Neutrophil (primary cell): ENCODE measurements around the gene GPR15LG.

Source experiments
- H3K27ac ChIP-seq: fragments of 200-600 bp; sonication (generic); 2 replicates; pipeline ENCODE4 v1.5.1; 2016; ENCODE audit warnings: mild to moderate bottlenecking, moderate library complexity
- H3K27me3 ChIP-seq: fragments of 200-600 bp; sonication (generic); 2 replicates; pipeline ENCODE4 v1.6.0; 2016; ENCODE audit warnings: mild to moderate bottlenecking
- H3K36me3 ChIP-seq: fragments of 200-600 bp; sonication (generic); 2 replicates; pipeline ENCODE4 v1.5.1; 2017
- H3K4me1 ChIP-seq, 2 experiments: fragments of 200-600 bp in 1 of 2; sonication (generic) in 1 of 2; 1 replicate in 1 of 2; 2 replicates in 1 of 2; pipeline versions ENCODE4 v1.5.1 to v1.6.1; 2013 to 2016; ENCODE audit warnings: low read depth in 1 of 2, low read length in 1 of 2, mild to moderate bottlenecking in 1 of 2, moderate library complexity in 1 of 2; ENCODE audit not compliant: control insufficient read depth in 1 of 2, insufficient read depth in 1 of 2
- H3K4me3 ChIP-seq, 2 experiments: fragments of 200-600 bp in 1 of 2; sonication (generic) in 1 of 2; 1 replicate in 1 of 2; 2 replicates in 1 of 2; pipeline ENCODE4 v1.5.1; 2013 to 2016; ENCODE audit warnings: low read depth in 1 of 2, low read length in 1 of 2, mild to moderate bottlenecking in 1 of 2, moderate library complexity in 1 of 2
- H3K9me3 ChIP-seq: fragments of 200-600 bp; sonication (generic); 2 replicates; pipeline ENCODE4 v1.5.1; 2016
- TF ChIP-seq, protein P1 (sequence below): fragments of 200-600 bp; sonication (generic); IDR thresholded peaks from 2 replicates; pipeline ENCODE4 v1.5.1; 2016; ENCODE audit warnings: antibody characterized with exemption

The GPR15LG gene

GRCh38 chr10:84233940-84234339 lies 60.3 kb downstream of the GPR15LG start:
- no peaks in the 10 kb centered on the region for H3K36me3 ChIP-seq
- TF ChIP-seq, protein P1, sequence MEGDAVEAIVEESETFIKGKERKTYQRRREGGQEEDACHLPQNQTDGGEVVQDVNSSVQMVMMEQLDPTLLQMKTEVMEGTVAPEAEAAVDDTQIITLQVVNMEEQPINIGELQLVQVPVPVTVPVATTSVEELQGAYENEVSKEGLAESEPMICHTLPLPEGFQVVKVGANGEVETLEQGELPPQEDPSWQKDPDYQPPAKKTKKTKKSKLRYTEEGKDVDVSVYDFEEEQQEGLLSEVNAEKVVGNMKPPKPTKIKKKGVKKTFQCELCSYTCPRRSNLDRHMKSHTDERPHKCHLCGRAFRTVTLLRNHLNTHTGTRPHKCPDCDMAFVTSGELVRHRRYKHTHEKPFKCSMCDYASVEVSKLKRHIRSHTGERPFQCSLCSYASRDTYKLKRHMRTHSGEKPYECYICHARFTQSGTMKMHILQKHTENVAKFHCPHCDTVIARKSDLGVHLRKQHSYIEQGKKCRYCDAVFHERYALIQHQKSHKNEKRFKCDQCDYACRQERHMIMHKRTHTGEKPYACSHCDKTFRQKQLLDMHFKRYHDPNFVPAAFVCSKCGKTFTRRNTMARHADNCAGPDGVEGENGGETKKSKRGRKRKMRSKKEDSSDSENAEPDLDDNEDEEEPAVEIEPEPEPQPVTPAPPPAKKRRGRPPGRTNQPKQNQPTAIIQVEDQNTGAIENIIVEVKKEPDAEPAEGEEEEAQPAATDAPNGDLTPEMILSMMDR, result no peak
- H3K9me3 ChIP-seq, result no peaks in the 10 kb centered on the region
- no peak overlapping the region for H3K4me3 ChIP-seq
- H3K4me1 ChIP-seq, result no peaks in the 10 kb centered on the region
- peaks cover 22% of the 10 kb centered on the region for H3K27me3 ChIP-seq
- H3K27ac ChIP-seq, result no peak overlapping the region

DNA sequence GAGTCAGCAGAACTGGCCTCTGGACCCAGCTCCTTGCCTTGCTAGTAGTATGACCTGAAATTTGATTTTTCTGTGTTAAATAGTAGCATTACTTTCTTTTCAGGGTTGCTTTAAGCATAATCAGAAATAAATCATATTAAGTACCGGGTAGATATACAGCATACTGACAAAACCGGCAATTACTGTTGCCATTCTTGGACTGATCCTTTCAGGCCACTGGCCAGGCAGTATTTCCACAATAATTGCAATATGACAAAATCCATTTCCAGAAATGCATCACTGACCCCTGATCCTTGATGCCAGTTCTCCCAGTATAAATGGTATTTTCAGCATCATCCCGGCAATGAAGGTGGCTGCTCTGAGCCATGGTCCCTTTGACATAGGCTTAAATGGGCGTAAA lies 60.9 kb downstream of the GPR15LG start:
- no peaks in the 10 kb centered on the region for H3K4me1 ChIP-seq
- no peaks in the 10 kb centered on the region for H3K9me3 ChIP-seq
- H3K27ac ChIP-seq, result no peak overlapping the region
- H3K27me3 ChIP-seq, result peaks cover 26% of the 10 kb centered on the region
- TF ChIP-seq, protein P1, result no peak
- H3K4me3 ChIP-seq, result no peak overlapping the region
- no peaks in the 10 kb centered on the region for H3K36me3 ChIP-seq
